ES-I3 (cell line): ENCODE measurements around the gene TOP1.

Experiments used
- H3K36me3 ChIP-seq: 2 replicates; pipeline ENCODE4 v1.6.1; 2013; ENCODE audit warnings: mild to moderate bottlenecking, low read length, control low read depth, moderate library complexity; ENCODE audit not compliant: insufficient read depth
- H3K4me1 ChIP-seq: 2 replicates; pipeline ENCODE4 v1.6.1; 2013; ENCODE audit warnings: mild to moderate bottlenecking, control low read depth, low read length; ENCODE audit not compliant: insufficient read depth
- H3K9ac ChIP-seq: 2 replicates; pipeline ENCODE4 v1.6.1; 2013; ENCODE audit warnings: low read depth, mild to moderate bottlenecking, low read length, moderate library complexity
- H3K9me3 ChIP-seq: 2 replicates; pipeline ENCODE4 v1.6.1; 2013; ENCODE audit warnings: mild to moderate bottlenecking, low read length, moderate library complexity; ENCODE audit not compliant: control insufficient read depth, insufficient read depth

TOP1 gene

DNA sequence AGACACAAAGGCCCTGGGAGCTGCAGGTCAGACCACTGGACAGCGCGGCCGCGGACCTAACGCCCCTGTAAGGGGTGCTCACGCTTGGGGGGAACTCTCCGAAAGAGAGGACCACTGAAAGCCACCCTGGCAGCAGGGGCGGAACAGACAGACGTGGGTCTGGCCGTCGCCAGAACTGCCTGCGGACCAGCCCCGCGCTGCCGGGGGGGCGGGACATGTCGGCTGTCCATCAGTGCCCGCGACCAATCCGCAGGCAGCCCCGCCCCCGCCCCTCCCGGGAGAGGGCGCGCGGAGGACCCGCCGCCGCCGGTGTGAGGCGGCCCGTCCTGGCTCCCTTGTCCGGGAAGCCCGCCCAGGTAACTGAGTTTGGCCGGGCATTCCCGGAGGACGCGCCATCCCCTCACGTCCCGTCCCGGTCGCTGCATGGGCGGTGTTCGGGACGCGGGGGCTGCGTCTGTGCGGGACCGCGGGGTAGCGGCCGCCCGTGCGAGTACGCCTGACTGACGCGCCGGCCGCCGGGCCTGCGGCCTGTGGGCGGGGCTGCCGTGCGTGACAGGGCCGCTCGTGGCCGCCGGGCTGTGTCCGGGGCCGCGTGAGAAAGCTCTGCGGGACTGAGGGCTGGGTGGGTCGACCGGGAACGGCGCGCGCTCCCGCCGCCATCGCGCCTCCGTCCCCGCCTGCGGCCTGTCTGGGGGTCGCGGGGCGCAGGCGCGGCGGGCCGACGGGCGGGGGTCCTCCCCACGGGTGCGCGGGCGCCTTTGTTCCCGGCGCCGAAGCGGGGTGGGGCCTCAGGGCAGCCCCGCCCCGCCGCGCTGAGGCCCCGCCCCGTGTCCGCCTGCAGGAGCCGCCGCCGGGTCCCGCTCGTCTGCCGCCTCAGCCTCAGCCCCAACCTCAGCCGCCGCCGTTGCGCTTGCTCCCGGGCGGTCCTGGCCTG is 108.3 kb downstream of the TOP1 start, which contains the start of gene PLCG1:
Gene PLCG1 (plus strand): TSS at position 864 of the 934 bp plus-strand sequence. CDS start 99 bp downstream, outside the sequence.
- Histone ChIP-seq H3K36me3 (no peaks in the 10 kb centered on the region), H3K4me1 (peaks cover 30% of the 10 kb centered on the region), H3K9me3 (no peaks in the 10 kb centered on the region), H3K9ac (peak within 1 kb of the TSS; percentile 98)

DNA sequence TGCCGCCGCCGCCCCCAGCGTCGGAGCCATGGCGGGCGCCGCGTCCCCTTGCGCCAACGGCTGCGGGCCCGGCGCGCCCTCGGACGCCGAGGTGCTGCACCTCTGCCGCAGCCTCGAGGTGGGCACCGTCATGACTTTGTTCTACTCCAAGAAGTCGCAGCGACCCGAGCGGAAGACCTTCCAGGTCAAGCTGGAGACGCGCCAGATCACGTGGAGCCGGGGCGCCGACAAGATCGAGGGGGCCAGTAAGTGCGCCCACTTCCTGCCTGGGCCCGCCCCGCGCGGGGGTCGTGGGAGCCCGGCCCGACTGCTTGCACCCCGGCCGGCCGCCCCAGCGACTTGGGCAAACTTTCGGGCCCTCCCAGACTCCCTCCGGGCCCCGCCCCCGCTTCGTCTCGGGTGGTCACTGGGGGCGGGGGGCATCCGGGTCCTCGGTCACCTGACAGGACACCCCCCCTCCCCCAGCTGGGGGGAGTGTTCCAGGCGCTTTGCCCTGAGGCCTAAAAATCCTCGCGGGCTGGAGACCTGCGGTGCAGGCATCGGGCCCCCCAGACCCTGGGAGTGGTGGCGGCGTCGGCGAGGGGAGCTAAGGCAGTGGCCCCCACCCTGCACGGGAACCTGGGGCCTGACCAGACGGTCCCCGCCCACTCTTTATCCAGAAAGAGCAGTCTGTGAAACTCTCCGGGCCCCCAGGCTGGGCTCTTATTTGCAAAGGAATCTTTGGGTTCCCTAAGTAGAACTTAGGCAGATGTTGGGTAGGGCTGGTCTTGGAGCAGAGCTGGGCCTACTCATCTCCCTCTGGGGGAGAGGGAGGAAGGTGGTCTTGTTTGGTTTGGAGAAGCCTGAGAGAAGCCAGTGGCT is 109.2 kb downstream of the TOP1 start:
- no peaks in the 10 kb centered on the region for H3K36me3 ChIP-seq
- H3K9me3 ChIP-seq: no peaks in the 10 kb centered on the region
- H3K9ac ChIP-seq: peak overlapping the region; percentile 98
- peaks cover 30% of the 10 kb centered on the region for H3K4me1 ChIP-seq

GRCh38 chr20:41138475-41139226 is 110.0 kb downstream of the TOP1 start:
- Histone ChIP-seq H3K4me1 (peaks cover 30% of the 10 kb centered on the region), H3K9ac (peak overlapping the region; percentile 98), H3K36me3 (no peaks in the 10 kb centered on the region), H3K9me3 (no peaks in the 10 kb centered on the region)

DNA sequence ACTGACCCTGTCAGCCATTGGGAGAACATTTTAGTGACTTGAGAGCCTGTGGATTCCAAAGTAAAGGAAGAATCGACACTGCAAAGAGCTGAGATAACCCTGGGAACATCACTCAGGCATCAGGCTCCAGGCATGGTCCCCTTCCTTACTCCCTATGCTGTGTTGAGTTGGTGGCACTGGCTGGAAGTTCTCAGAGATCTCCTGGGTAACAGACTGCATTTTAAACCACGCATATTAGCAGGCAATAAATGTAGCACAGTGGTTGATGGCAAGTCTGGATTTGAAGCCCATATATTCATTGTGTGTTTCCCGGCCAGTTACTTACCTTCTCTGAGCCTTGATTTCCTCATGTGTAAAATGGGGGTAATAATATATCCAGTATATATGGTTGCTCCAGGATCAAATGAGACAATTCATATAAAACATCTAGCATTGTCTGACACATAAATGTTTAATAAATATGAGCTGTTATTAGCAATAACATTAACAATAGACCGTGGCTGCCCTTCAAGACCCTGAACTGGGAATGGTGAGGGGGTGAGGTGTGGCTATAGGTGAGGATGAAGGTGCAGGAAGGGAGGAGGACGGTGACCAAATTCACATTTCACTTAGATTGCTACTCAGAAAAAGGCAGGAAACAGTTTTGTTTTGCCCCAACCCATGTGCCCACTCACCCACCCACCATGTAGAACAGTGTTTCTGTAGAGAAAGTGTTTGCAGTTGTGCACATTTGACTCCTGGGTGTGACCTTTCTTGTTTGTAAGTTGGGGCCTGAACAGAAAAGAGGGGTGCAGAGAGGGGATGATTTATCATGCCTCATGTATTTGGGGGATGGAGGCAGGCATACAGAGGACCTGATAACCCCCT is 110.8 kb downstream of the TOP1 start:
- Histone ChIP-seq H3K36me3 (no peaks in the 10 kb centered on the region), H3K9ac (peak overlapping the region; percentile 98), H3K9me3 (no peaks in the 10 kb centered on the region), H3K4me1 (peaks cover 30% of the 10 kb centered on the region)

- no peak overlapping the region for H3K9ac ChIP-seq
- H3K4me1 ChIP-seq: peaks cover 27% of the 10 kb centered on the region
- no peaks in the 10 kb centered on the region for H3K9me3 ChIP-seq
- H3K36me3 ChIP-seq: no peaks in the 10 kb centered on the region
These were observed 111.9 kb downstream of the TOP1 start for GRCh38 chr20:41140226-41141133.

DNA sequence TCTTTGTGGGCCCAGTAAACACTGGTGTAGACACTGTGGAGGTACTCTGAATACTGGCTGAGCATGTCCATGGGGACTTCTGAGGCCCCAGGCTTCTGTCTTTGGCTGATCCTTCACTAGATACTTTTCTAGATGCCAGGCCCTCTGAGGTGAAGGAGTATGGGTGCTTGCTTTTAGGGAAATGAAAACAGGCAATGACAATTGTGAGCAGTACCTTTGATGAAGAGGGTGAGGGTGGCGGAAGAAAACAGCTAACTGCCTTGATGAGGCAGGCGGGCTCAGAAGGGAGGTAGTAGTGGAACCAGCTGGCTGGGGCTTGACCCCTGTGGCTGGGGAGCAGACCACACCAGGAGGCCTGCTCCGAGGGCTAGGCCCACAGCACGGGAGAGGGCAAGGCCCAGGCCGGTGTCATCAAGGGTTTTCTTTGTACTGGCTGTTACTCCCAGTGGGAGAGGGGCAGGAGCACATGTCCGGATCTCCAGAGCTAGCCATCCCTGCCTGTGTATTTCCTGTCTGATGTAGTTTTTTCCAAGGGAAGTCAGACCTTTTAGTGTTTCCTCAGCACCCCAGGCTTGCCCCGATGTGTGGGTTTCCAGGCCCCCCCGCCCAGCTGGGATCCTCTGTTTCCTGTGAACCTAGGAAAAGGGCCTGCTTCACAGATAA is 112.7 kb downstream of the TOP1 start:
- H3K9ac ChIP-seq: no peak overlapping the region
- peaks cover 19% of the 10 kb centered on the region for H3K4me1 ChIP-seq
- no peaks in the 10 kb centered on the region for H3K36me3 ChIP-seq
- H3K9me3 ChIP-seq: no peaks in the 10 kb centered on the region

- Histone ChIP-seq H3K36me3 (no peaks in the 10 kb centered on the region), H3K9me3 (no peaks in the 10 kb centered on the region), H3K9ac (no peak overlapping the region), H3K4me1 (peaks cover 19% of the 10 kb centered on the region)
These were observed 113.6 kb downstream of the TOP1 start for GRCh38 chr20:41142245-41142644.

DNA sequence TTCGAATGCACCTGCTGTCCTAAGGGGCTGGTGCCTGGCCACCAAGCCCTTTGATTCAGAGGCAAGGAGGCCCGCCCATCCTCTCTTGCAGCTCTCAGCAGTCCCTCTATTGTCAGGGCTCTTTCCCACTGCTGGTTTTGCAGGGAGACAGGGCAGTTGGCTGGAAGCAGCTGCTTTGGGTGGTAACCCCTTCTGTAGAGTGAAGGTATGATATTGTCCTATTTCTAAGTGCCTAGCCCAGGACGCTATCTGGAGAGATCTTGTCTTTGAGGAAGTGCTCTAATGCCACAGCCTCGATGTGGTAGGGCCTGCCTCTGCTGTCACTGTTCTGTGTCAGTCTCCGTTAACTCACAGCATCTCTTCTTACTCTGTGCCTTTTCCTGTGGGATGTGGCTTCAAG is 114.3 kb downstream of the TOP1 start:
- peaks cover 19% of the 10 kb centered on the region for H3K4me1 ChIP-seq
- H3K9me3 ChIP-seq: no peaks in the 10 kb centered on the region
- H3K36me3 ChIP-seq: no peaks in the 10 kb centered on the region
- H3K9ac ChIP-seq: no peak overlapping the region

DNA sequence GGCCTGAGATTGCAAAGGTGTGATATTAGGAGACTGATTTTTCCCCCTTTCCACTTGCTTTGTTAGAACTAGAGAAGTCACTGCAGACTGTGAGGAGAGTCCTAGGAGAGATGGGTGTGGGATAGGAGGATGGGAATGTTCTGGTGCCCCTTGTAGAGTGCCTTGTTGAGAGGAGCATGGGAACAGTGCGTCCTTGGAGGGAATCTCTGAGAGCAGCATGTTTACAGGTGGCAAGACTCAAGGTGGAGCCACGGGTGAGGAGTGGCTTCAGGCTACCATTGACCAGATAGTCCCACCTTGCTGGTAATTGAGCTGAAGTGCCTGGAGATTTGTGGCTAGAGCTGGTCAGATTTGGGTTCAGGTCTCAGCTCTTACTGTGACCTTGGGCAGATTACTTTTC is 114.7 kb downstream of the TOP1 start:
- H3K9me3 ChIP-seq: no peaks in the 10 kb centered on the region
- H3K36me3 ChIP-seq: no peaks in the 10 kb centered on the region
- H3K4me1 ChIP-seq: peaks cover 19% of the 10 kb centered on the region
- no peak overlapping the region for H3K9ac ChIP-seq

DNA sequence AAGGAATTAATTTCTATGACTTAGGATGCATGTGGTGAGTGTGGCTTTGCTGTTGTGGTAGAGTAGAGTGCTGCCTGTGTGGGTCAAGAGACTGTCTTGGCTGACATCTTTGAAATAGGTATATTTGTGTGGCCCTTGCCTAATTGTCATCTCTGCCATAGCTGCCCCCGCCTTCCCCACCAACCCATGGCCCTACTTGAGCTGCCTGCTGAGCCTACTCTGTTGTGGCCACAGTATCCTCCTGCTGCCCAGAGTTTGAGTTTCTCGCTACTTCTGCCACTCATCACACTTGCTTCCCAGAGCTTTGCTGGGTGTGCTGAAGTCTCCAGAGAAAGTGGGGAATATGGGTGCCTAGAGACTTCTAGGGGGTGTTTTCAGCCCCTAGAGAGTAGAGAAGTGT is 116.7 kb downstream of the TOP1 start:
- Histone ChIP-seq H3K4me1 (peaks cover 11% of the 10 kb centered on the region), H3K9me3 (no peaks in the 10 kb centered on the region), H3K36me3 (no peaks in the 10 kb centered on the region), H3K9ac (no peak overlapping the region)

GRCh38 chr20:41145821-41146620 is 117.4 kb downstream of the TOP1 start:
- H3K4me1 ChIP-seq: peaks cover 4% of the 10 kb centered on the region
- H3K36me3 ChIP-seq: no peaks in the 10 kb centered on the region
- no peaks in the 10 kb centered on the region for H3K9me3 ChIP-seq
- H3K9ac ChIP-seq: no peak overlapping the region

DNA sequence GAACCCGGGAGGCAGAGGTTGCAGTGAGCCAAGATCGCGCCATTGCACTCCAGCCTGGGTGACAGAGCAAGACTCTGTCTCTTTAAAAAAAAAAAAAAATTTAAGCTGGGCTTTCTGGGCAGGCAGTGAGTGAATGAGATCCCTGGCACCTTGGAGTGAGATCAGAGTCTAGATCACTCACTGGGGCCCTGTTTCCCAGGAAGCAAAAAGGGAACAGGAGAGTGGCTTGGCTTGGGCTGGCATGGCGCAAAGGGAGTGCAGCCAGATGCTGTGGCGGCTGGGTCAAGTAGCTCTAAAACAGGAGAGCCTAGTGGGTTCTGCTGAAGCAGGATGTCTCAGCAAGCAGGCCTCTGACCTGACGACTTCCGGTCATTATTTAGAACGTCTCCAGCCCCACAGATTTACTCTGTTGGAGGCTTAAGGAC is 119.2 kb downstream of the TOP1 start:
- Histone ChIP-seq H3K9me3 (no peaks in the 10 kb centered on the region), H3K36me3 (no peaks in the 10 kb centered on the region), H3K9ac (no peak overlapping the region), H3K4me1 (0 out of 2 replicates have a peak, but pooled peaks cover 5% of the 10 kb centered on the region)
